Measurements from ENCODE around the gene EML4. TPM values are rescaled to one million over a fixed set of nuclear protein-coding genes. Genes with fewer than 3 reads are reported as not detected.

The EML4 gene
- total and polyA plus RNA-seq, 2 of the 13 experiments (the other 11 are each of a cell fraction or from before 2014, with no cell fraction given) = 243 to 476 TPM

DNA sequence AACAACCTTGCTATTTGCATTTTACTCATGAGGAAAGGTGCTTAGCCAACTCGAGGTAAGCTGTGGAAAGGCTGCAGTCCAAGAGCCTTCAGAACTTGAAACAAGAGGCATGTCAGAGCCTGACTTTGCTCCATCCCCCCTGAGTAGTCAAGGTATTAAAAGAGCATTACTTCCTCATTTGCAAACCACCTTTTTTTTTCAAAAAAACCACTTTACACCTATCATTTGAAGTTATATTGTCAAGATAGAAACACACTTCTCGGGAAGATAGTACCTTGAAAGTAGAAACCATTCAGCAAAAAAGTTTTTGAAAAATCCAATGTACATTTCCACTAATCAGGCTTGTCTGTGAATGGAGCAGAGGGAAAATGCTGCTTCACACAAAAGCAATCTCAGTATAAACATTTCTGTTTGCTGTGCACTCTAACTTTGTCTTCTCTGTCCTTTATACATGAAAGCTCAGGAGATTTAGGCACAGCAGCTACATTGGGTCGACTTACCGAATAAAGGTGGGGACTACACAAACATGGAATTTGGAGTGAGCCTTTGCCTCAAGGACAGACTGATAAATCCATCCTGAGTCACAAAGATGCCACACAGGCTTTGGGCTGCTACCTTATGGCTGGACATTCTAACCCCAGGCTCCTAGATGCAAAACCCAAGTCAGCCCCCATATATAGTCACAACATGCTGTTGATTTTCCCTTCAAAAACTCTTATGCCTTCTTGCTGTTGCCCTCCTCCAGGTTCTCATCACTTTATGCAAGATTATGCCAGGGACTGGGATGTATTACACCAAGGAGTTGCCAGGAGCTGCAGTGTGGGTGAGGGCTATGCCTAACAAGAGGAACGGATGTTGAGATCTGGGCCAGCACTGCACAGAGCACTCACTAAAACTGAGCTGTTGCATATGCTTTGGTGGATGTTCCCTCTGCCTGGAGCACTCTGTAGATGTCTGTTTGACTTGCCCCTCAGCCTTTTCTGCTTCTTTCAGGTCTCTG is 41.4 kb upstream of the EML4 start (continued):
- TF ChIP-seq NKX3-1 (CRISPR knock-in tag; IDR thresholded peaks at IDR 0.05) (peak; percentile 52; the same call in 1 of the 2 replicates), ZSCAN29 (CRISPR knock-in tag; conservative IDR thresholded peaks at IDR 0.05) (no peak; the same call in 1 of the 2 replicates), ZNF83 (CRISPR knock-in tag; IDR thresholded peaks at IDR 0.05; ENCODE audit: borderline replicate concordance) (peak; percentile 59; the same call in 1 of the 2 replicates), PAF1 (CRISPR knock-in tag; IDR thresholded peaks at IDR 0.05) (no peak), SAP130 (CRISPR knock-in tag; IDR thresholded peaks at IDR 0.05; ENCODE audit: low read depth) (peak; percentile 78), ZNF468 (CRISPR knock-in tag; IDR thresholded peaks at IDR 0.05) (no peak), KLF12 (CRISPR knock-in tag; IDR thresholded peaks at IDR 0.05; ENCODE audit: borderline replicate concordance) (no peak), FOXP1 (IDR thresholded peaks at IDR 0.05) (no peak), FOXP1 (CRISPR knock-in tag; IDR thresholded peaks at IDR 0.05) (peak; percentile 85), CHCHD3 (CRISPR knock-in tag; IDR thresholded peaks at IDR 0.05) (no peak), MTF2 (CRISPR knock-in tag; IDR thresholded peaks at IDR 0.05; ENCODE audit: borderline replicate concordance) (no peak), ZSCAN31 (CRISPR knock-in tag; IDR thresholded peaks at IDR 0.05; ENCODE audit: low read depth) (peak; percentile 92), TCF12 (IDR thresholded peaks at IDR 0.05) (no peak), TCF12 (CRISPR knock-in tag; IDR thresholded peaks at IDR 0.05) (no peak), CBFB (CRISPR knock-in tag; IDR thresholded peaks at IDR 0.05) (no peak), STAG1 (CRISPR knock-in tag; IDR thresholded peaks at IDR 0.05) (peak; percentile 37), ZNF276 (CRISPR knock-in tag; IDR thresholded peaks at IDR 0.05; ENCODE audit: low read depth) (no peak), ZSCAN22 (CRISPR knock-in tag; IDR thresholded peaks at IDR 0.05) (no peak), ZNF367 (CRISPR knock-in tag; IDR thresholded peaks at IDR 0.05; ENCODE audit: borderline replicate concordance) (no peak), ZNF138 (CRISPR knock-in tag; IDR thresholded peaks at IDR 0.05; ENCODE audit: low read depth) (no peak; the same call in 1 of the 2 replicates), ZNF644 (CRISPR knock-in tag; IDR thresholded peaks at IDR 0.05; ENCODE audit: low read depth) (peak; percentile 43), FIP1L1 (IDR thresholded peaks at IDR 0.05; ENCODE audit: borderline replicate concordance, insufficient read depth, low read depth, low read length) (no peak), ZNF124 (CRISPR knock-in tag; IDR thresholded peaks at IDR 0.05) (peak; percentile 90), HNRNPK (IDR thresholded peaks at IDR 0.05; ENCODE audit: low read depth, low read length, poor library complexity, severe bottlenecking) (no peak), GTF3A (CRISPR knock-in tag; conservative IDR thresholded peaks at IDR 0.05) (no peak)
- TF ChIP-seq, protein P1, sequence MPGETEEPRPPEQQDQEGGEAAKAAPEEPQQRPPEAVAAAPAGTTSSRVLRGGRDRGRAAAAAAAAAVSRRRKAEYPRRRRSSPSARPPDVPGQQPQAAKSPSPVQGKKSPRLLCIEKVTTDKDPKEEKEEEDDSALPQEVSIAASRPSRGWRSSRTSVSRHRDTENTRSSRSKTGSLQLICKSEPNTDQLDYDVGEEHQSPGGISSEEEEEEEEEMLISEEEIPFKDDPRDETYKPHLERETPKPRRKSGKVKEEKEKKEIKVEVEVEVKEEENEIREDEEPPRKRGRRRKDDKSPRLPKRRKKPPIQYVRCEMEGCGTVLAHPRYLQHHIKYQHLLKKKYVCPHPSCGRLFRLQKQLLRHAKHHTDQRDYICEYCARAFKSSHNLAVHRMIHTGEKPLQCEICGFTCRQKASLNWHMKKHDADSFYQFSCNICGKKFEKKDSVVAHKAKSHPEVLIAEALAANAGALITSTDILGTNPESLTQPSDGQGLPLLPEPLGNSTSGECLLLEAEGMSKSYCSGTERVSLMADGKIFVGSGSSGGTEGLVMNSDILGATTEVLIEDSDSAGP (CRISPR knock-in tag; IDR thresholded peaks at IDR 0.05; ENCODE audit: borderline replicate concordance) = peak; percentile 49

All from HepG2 (cell line).